GM12865 (cell line): ENCODE data around the gene BCAT1.
"Not testable (repeated sequence)": the region's sequence is repeated elsewhere in the genome, so short reads cannot be mapped to it uniquely, and the experiment has no call there.

Source experiments
- DNase-seq: peaks from one replicate; pipeline ENCODE4 v3.0.0; 2010; ENCODE audit warnings: low read depth
- H3K4me3 ChIP-seq: 2 replicates; pipeline ENCODE4 v1.5.1; 2011; ENCODE audit warnings: mild to moderate bottlenecking, low read depth, low read length, control low read depth
- TF ChIP-seq, protein P1 (sequence below): IDR thresholded peaks from 2 replicates; pipeline ENCODE4 v1.5.1; 2011; ENCODE audit warnings: low read length, control low read depth, low read depth, inconsistent platforms; ENCODE audit not compliant: insufficient read depth; ENCODE audit errors: missing control alignments

BCAT1 gene

DNA sequence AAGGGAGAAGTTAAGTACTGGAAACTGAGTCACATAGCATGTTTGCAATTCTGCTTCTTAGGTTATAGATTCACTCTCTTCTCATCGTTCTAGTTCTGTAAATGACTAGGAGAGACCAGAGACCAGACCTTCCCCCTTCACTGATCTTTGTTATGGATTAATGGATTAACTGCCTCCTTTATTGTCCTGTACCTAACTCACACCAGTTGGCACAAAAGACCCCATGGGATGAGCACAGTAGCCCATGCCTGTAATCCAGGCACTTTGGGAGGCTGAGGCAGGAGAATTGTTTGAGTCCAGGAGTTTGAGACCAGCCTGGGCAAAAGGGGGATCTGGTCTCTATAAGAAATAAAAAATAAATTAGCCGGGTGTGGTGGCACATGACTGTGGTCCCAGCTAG is 20.8 kb downstream of the BCAT1 start:
- TF ChIP-seq, protein P1, sequence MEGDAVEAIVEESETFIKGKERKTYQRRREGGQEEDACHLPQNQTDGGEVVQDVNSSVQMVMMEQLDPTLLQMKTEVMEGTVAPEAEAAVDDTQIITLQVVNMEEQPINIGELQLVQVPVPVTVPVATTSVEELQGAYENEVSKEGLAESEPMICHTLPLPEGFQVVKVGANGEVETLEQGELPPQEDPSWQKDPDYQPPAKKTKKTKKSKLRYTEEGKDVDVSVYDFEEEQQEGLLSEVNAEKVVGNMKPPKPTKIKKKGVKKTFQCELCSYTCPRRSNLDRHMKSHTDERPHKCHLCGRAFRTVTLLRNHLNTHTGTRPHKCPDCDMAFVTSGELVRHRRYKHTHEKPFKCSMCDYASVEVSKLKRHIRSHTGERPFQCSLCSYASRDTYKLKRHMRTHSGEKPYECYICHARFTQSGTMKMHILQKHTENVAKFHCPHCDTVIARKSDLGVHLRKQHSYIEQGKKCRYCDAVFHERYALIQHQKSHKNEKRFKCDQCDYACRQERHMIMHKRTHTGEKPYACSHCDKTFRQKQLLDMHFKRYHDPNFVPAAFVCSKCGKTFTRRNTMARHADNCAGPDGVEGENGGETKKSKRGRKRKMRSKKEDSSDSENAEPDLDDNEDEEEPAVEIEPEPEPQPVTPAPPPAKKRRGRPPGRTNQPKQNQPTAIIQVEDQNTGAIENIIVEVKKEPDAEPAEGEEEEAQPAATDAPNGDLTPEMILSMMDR: no peak
- no peak for DNase-seq
- H3K4me3 ChIP-seq: no peak overlapping the region

DNA sequence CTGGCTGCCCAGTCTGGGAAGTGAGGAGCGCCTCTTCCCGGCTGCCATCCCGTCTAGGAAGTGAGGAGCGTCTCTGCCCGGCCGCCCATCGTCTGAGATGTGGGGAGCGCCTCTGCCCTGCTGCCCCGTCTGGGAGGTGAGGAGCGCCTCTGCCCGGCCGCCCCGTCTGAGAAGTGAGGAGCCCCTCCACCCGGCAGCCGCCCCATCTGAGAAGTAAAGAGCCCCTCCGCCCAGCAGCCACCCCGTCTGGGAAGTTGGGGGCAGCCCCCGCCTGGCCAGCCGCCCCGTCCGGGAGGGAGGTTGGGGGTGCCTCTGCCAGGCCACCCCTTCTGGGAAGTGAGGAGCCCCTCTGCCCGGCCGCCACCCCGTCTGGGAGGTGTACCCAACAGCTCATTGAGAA is 22.8 kb downstream of the BCAT1 start:
- not testable (repeated sequence) for DNase-seq, H3K4me3 ChIP-seq

DNA sequence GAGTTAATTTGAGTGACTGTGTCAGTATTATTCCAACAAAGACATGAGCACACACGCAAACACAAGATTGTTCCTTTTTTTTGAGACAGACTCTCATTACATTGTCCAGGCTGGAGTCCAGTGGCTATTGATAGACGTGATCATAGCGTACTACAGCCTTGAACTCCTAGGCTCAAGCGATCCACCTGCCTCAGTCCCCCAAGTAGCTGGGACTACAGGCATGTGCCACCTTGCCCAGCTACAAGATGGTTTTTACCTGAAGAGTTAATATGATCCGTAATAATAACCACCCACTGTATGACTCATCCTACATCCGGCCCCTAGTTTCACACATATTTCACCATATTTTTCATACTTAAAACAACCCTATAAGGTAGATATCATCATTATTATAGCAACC is 26.8 kb downstream of the BCAT1 start:
- TF ChIP-seq, protein P1: no peak
- peak; percentile 29 for DNase-seq
- H3K4me3 ChIP-seq: no peak overlapping the region

DNA sequence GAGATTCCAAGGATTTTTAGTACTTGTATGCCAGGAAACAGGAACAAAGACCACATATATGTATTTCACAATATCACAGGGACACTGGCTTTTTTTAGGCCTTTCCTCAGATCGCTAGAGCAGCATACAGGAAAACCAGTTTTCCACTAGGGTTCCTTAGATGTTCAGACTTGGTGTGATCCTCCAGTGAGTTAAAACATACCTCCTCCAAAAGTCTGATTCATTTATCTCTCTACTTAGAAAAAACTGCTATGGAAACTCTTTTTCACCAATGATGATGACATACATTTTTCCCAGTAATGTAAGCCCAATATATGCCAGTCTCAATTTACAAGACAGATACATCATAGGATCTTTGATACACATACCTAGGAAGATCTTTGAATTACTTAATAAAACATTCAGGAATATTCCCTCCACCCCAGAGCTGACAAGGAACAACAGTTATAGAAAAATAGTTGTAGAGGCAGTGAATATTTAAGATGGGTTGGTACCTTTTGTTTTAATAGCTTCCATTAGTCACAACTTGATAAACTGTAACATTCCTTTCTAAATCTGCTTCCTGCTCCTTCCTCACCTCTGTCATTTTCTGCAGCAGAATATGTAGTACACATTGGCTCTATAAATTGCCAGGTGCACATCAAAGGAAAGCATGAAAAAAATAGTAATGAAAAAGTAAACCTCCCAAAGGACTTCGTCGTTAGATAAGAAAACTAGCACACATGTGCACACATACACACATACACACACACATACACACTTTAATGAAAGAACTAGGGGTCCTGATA is 27.5 kb downstream of the BCAT1 start:
- TF ChIP-seq, protein P1: no peak
- H3K4me3 ChIP-seq: no peak overlapping the region
- DNase-seq: no peak

DNA sequence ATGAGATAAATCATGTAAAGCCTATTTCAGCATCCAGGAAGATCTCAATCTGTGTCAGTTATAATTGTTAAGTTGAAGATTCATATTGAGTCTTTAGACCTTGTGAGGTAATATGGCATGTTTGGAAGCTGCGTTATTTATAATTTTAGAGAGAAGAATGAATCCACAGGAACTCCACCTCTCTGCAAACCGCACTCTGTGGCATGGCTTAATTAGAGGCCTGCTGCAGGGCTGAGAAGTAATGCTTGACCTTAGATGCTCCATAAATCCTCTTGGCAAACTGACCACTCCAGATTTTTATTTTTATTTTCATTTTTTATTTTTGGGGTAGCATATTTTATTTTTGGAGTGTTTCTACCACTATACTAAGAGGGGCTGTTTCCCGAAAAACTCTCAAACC is 28.8 kb downstream of the BCAT1 start:
- no peak for DNase-seq
- TF ChIP-seq, protein P1: no peak
- no peak overlapping the region for H3K4me3 ChIP-seq

DNA sequence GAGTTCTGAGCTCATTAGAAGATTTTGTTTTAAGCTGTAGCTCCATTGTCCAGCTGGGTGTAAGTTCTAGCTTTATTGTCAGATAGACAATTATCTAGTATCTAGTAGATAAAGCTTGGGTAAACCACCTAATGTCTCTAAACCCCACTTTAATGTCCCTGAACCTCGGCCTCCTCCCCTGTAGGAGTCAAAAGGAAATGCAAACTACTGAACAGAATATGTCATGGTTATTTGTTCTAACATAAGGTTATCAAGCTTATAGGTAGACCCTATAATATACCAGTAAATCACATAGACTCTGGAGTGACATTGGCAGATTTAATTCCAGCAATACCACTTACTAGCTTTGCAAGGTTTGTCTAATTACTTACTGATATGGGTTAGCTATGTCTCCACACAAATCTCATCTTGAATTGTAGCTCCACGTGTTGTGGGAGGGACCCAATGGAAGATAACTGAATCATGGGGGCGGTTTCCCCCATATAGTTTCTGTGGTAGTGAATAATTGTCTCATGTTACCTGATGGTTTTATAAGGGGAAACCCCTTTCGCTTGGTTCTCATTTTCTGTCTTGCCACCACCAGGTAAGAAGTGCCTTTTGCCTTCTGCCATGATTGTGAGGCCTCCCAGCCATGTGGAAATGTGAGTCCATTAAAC is 29.4 kb downstream of the BCAT1 start:
- TF ChIP-seq, protein P1: no peak
- peak; percentile 15 for DNase-seq
- H3K4me3 ChIP-seq: no peak overlapping the region

DNA sequence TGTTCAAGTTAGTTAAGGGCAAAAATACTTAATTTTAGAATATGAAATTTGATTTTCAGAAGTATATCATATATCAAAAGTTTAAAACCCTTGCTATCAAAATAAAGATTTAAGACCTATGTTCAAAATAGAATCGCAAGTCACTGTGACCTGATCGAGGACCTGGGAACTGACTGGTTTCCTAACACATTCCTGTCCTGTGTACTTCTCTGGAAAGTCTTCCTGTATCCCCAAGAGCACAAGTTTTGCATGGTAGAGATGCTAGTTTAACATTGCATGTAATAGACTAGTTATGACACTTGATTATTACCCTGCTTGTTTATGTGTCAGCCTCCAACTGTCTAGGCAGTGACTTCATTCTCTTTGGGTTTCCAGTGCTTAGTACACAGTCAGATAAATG is 30.3 kb downstream of the BCAT1 start:
- DNase-seq: no peak
- TF ChIP-seq, protein P1: no peak
- H3K4me3 ChIP-seq: no peak overlapping the region
